Measurements from ENCODE around the gene MTA2.
"Not testable (repeated sequence)": the region's sequence is repeated elsewhere in the genome, so short reads cannot be mapped to it uniquely, and the experiment has no call there.

The MTA2 gene

GRCh38 chr11:62601372-62602140 lies at the start of gene MTA2:
Gene MTA2 (minus strand): TSS chr11:62601865. CDS start chr11:62601450, 415 bp downstream.
- DNase-seq = peak; percentile 97

GRCh38 chr11:62650283-62650682 lies 48.6 kb upstream of the MTA2 start:
- DNase-seq = not testable (repeated sequence)

DNA sequence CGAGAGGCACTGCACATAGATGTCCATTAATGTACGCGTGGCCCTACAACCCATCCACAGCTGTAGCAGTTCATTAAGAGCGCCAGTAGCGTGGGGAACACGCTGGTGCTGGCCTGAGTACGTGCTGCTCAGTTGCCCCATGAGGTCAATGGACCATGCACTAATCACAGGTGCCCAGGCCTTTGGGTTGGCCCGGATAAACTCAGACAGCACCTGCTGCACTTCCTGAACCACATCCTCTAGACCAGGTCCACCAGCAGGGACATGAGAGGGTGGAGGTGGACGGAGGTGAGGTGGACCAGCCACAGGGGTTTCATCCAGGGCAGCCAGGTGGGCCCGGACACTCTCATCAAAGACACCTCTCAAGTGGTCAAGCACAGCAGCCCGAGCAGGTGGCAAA lies 47.8 kb upstream of the MTA2 start:
- DNase-seq = no peak

DNA sequence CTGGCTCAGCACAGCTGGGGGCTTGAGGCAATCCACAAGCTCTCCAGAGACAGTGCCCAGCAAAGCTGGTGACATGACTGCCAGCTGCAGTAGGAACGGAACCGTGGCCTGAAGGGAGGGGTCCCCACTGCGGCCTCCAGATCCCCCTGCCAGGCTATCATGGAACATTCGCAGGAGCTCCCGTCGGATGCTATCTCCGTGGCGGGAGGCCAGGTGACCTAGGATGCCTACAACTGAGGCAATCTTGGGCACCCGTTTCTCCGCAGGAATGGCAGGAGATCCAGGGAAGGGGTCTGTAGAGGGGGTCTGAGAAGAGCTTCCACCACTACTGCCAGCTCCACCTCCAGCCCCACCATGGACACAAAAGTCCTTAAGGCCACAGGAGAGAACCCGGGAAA lies 47.3 kb upstream of the MTA2 start:
- DNase-seq = no peak

DNA sequence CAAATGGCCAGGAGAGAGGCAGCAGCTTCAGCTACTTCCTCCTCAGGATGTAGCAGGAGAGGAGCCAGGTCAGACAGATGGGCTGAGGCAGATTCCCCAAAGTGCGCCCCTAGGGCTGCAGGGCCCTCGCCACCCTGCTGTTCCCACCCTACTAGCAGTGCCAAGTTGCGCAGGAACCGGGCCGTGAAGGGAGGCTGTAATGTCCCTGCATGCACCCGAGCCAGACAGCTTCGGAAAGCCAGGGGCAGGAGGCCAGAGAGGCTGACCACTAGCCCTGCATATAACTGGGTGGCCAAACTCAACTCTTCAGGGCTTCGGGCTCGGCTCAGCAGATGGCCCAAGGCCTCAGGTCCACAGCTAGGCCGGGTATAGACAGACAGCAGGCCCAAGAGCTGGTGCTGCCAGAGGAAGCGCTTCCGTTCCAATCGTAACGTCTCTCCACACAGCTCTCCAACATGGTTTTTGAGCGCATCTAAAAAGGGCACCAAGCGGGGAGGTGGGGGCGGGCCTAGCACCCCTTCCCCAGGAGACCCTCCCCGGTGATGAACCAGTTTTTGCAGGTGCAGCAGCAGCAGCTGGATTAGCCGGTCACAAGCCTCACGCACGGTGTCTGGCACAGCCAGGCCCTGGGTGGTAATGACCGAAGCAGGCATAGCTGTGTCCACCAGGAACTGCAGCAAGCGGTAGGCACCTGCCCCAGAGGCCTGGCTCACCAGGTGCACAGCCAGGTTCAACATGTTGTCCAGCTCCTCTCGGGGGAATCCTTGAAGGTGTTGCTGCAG lies 46.7 kb upstream of the MTA2 start:
- no peak for DNase-seq

GRCh38 chr11:62647609-62648005 lies 45.9 kb upstream of the MTA2 start:
- no peak for DNase-seq

DNA sequence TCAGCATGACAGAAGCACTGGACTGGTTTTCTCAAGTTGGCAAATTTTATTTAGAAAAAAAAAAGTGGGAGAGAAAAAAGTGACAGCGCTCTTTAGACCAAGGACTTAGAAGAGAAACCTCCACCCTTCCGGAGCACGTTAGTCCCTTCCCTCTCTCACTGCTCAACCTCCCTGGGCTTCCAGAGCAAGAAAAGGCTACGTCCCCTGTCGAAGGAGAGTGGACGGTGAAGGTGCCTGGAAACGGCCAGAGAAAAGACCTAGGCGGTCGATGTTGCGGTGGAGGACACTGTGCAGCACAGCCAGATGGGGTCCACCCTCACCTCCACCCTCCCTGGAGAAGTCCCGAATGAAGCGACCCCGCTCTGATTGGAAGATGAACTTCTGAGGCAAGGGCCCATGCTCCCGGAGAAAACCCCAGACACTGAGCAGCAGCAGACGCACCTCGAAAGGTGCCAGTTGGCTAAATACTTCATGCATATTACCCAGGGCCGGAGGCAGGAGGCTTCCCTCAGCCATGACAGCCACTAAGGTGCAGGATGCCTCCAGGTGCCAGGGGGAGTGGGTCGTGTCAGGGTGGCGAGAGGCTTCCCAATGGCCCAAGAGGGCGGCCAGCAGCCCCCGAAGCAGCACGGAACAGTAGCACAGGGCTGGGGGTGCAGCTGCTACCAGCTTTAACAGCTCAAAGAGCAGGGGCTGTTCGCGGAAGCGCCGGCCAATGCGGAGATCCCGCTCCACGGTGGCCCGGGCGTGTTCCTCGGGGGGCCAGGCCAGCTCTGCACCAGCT lies 45.4 kb upstream of the MTA2 start:
- no peak for DNase-seq

DNA sequence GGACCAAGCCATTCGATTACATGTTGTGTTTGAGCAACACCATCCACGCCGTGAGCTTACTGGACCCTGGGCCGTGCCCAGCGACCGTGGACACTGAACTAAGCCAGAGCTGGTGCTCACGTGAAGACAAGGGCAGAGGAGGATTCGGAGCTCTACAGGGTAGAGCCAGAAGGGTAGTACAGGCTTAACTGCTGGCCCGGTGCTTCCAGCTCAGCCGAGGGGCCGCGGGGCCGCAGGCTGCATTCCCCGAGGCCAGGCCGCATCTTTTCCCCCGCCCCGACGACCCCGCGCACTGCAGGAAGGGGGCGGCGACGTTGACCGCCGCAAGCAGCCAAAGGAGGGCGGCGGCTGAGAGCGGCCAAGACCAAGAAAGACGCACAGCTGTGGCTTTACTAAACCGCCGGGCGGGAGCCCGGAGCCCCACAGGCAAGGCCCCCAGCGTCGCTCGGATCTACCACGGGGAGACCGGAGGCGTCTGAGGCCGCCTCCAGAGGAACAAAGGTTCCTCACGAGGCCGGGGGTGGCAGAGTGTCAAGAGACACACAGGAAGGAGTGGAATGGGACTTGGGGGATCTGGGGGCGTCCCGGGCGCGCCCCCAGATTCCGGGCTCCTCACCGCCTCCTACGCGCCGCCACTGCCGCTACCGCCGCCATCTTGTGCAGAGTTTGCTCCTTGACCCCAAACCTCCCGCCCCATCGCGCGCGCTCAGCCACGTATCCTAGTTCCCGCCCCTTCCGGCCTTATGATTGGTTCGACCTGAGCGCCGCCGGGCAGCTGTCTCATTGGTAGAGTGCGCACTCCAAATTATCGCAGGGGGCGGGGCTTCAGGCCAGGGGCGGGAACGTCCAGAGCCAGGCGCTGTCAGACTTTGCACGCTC lies 44.5 kb upstream of the MTA2 start, which contains the start of gene GANAB:
Gene GANAB (minus strand): TSS at position 668 of the 879 bp plus-strand sequence. CDS start 14 bp downstream, at position 654.
- DNase-seq = peak; percentile 97

GRCh38 chr11:62645671-62645945 lies 43.9 kb upstream of the MTA2 start:
- DNase-seq = no peak

GRCh38 chr11:62644220-62644619 lies 42.6 kb upstream of the MTA2 start:
- DNase-seq = no peak

GRCh38 chr11:62632492-62632891 lies 30.8 kb upstream of the MTA2 start:
- DNase-seq = no peak

DNA sequence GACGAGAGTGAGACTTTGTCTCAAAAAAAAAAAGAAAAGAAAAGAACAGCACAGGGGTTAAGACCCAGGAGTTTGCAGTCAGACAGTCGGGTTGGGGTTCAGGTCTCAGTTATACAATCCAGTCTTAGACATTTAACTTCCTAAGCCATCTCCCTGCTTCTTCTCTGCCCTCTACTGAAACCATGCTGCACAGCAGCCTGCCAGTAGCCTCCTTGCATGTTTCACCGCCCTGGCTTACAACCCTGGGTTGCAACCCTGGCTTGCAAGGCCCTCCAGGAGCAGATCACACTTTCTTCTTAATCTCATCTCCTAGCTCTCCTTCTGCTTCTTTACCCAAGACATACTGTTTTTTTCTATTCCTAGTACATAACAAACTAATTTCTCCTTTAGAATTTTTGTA lies 26.0 kb upstream of the MTA2 start:
- no peak for DNase-seq

GRCh38 chr11:62622476-62623089 lies 20.9 kb upstream of the MTA2 start:
- DNase-seq = no peak

DNA sequence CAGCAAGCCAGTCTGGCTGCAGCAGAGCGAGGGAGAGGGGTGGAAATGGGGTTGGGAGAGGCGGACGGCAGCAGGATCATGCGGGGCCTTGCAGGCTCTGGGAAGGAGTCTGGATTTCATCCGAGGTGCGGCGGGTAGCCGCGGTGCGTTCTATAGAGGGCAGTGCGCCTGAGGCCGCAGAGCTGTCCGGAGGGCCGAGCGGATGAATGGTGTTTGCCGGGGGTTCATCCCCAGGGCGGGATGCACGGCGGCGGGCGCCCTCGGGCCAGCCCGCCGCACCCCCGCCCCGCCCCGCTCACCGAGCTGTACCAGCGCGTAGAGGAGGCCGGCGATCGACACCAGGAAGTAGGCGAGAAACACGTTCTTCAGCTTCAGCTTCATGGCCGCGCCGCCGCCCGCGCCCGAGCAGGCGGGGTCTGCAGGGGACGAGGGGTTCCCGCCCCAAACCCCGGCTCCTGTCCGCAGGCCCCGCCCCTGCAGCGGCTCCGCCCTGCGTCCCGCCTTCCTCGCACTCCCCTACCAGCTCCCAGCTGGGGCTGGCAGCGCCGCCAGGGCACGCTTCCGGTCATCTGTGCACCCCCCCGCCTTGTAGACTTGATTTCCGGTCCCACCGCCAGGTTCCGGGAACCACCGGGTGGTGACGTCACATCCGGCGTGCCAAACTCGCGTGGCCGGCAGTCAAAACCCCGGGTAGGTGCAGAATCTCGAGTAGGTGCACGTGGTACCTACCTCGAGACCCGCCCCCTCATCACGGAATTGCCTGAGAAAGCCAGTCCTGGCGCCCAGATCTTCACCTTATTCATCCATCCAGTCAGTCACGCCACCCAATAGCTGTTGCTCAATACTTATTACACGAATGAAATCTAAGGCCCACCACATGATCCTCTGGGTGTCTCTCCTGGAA lies 20.2 kb upstream of the MTA2 start, which contains the start of gene B3GAT3:
Gene B3GAT3 (minus strand): TSS at position 420 of the 904 bp plus-strand sequence. CDS start 39 bp downstream, at position 381.
- peak; percentile 94 for DNase-seq

- no peak for DNase-seq
Observed at GRCh38 chr11:62621027-62621566, 19.4 kb upstream of the MTA2 start.

GRCh38 chr11:62616957-62617356 lies 15.3 kb upstream of the MTA2 start:
- not testable (repeated sequence) for DNase-seq

DNA sequence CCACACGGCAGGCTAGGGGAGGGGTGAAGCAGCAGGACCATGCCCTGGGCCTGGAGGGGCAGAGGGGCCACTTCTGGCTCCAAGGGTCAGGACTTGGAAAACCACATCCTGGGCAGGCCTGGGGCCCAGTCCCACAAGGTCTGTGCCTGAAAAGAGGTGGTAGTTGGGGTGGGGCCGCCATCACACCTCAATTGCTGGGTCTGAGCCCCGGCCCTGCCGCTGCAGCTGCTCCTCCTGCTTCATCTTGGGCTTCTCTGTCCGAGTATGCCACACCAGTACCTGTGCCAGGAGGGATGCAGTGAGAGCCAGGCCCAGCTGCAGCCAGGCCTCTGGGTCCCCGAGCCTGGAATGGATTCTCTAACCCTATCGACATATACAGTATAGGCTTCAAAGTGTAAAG lies 13.9 kb upstream of the MTA2 start:
- no peak for DNase-seq

GRCh38 chr11:62614275-62614674 lies 12.6 kb upstream of the MTA2 start:
- no peak for DNase-seq

GRCh38 chr11:62613291-62613778 lies 11.7 kb upstream of the MTA2 start:
- no peak for DNase-seq
